Measurements from ENCODE around the gene VSNL1.
"Not testable (repeated sequence)": the region's sequence is repeated elsewhere in the genome, so short reads cannot be mapped to it uniquely, and the experiment has no call there.

Gene VSNL1

GRCh38 chr2:17547237-17547636 is 6.7 kb downstream of the VSNL1 start:
- no peak for DNase-seq (ENCODE audit: low read depth)
- TF ChIP-seq, protein P1, sequence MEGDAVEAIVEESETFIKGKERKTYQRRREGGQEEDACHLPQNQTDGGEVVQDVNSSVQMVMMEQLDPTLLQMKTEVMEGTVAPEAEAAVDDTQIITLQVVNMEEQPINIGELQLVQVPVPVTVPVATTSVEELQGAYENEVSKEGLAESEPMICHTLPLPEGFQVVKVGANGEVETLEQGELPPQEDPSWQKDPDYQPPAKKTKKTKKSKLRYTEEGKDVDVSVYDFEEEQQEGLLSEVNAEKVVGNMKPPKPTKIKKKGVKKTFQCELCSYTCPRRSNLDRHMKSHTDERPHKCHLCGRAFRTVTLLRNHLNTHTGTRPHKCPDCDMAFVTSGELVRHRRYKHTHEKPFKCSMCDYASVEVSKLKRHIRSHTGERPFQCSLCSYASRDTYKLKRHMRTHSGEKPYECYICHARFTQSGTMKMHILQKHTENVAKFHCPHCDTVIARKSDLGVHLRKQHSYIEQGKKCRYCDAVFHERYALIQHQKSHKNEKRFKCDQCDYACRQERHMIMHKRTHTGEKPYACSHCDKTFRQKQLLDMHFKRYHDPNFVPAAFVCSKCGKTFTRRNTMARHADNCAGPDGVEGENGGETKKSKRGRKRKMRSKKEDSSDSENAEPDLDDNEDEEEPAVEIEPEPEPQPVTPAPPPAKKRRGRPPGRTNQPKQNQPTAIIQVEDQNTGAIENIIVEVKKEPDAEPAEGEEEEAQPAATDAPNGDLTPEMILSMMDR (IDR thresholded peaks at IDR 0.05; ENCODE audit: control insufficient read depth, insufficient read depth, low read depth, low read length, missing control alignments): no peak
- no peak overlapping the region for H3K4me3 ChIP-seq (ENCODE audit: control insufficient read depth, low read depth, low read length)

- TF ChIP-seq, protein P1 (IDR thresholded peaks at IDR 0.05; ENCODE audit: control insufficient read depth, insufficient read depth, low read depth, low read length, missing control alignments): no peak
- no peak overlapping the region for H3K4me3 ChIP-seq (ENCODE audit: control insufficient read depth, low read depth, low read length)
- no peak for DNase-seq (ENCODE audit: low read depth)
These were observed 7.2 kb downstream of the VSNL1 start for GRCh38 chr2:17547737-17548136.

GRCh38 chr2:17550907-17551306 is 10.4 kb downstream of the VSNL1 start:
- H3K4me3 ChIP-seq (ENCODE audit: control insufficient read depth, low read depth, low read length): no peak overlapping the region
- TF ChIP-seq, protein P1 (IDR thresholded peaks at IDR 0.05; ENCODE audit: control insufficient read depth, insufficient read depth, low read depth, low read length, missing control alignments): no peak
- no peak for DNase-seq (ENCODE audit: low read depth)

DNA sequence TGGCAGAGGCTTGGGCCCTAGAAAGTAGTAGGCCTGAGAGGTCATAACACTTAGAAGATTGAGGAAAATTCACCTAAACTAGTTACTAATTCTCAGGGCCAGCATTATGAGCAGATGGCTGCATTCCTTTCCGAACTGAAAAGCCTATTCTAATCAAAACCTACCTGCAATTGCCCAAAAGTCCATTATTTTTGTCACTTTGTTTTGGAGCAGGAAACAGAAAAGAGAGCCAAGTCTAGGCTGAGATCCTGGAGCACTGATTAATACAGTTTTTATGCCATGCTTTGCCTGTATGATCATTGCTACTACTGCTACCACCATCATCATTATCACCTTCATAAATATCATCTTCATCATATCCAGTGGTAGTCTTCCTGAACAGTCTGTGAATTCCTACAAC is 14.7 kb downstream of the VSNL1 start:
- TF ChIP-seq, protein P1 (IDR thresholded peaks at IDR 0.05; ENCODE audit: control insufficient read depth, insufficient read depth, low read depth, low read length, missing control alignments): no peak
- H3K4me3 ChIP-seq (ENCODE audit: control insufficient read depth, low read depth, low read length): no peak overlapping the region
- DNase-seq (ENCODE audit: low read depth): no peak

DNA sequence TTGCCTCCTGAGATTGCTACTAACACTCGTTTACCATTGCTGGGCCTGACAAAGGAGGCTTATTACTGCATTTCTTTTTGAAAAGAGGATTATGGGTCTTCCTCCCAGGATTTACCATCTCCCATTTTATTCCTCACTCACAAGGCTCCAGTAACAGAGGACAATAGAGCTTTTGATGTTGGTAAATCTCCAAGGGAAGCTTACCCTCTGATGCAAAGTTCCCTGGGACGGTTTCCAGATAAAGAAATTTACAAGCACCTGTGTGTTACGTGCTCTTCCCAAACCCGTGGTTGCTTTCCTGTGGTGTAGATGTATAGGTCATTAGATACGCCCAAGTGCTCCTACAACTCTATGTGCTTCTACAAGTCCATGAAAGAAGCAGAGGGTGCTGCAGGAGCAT is 17.1 kb downstream of the VSNL1 start:
- TF ChIP-seq, protein P1 (IDR thresholded peaks at IDR 0.05; ENCODE audit: control insufficient read depth, insufficient read depth, low read depth, low read length, missing control alignments): no peak
- H3K4me3 ChIP-seq (ENCODE audit: control insufficient read depth, low read depth, low read length): no peak overlapping the region
- no peak for DNase-seq (ENCODE audit: low read depth)

DNA sequence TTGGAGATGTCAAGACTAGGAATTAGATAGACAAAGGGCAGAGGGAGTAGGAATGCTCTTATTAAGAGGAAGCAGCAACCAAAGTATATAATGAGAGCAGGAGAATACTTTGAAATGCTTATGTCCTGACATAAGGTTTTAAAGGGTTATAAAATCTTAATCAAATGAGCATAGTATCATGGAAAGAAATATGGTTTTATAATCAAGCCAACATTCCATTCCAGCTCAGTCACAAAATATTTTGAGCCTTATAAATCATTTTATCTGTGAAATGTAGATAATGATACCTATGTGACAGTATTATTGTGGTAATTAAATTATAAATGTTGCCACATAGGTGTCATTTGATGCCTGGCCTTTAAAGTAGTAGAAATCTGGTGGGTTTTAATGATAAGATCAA is 17.6 kb downstream of the VSNL1 start:
- TF ChIP-seq, protein P1 (IDR thresholded peaks at IDR 0.05; ENCODE audit: control insufficient read depth, insufficient read depth, low read depth, low read length, missing control alignments): no peak
- no peak for DNase-seq (ENCODE audit: low read depth)
- no peak overlapping the region for H3K4me3 ChIP-seq (ENCODE audit: control insufficient read depth, low read depth, low read length)

- DNase-seq (ENCODE audit: low read depth): no peak
- TF ChIP-seq, protein P1 (IDR thresholded peaks at IDR 0.05; ENCODE audit: control insufficient read depth, insufficient read depth, low read depth, low read length, missing control alignments): no peak
- H3K4me3 ChIP-seq (ENCODE audit: control insufficient read depth, low read depth, low read length): no peak overlapping the region
These were observed 18.4 kb downstream of the VSNL1 start for GRCh38 chr2:17558878-17559277.

GRCh38 chr2:17565726-17566125 is 25.2 kb downstream of the VSNL1 start:
- H3K4me3 ChIP-seq (ENCODE audit: control insufficient read depth, low read depth, low read length); DNase-seq (ENCODE audit: low read depth): not testable (repeated sequence)

Data from AG09309 (cell line).